Stomach (tissue), 4 donors: ENCODE results near the gene MTA3.

Source experiments
- EP300 ChIP-seq: sonication (generic); formaldehyde crosslinking; IDR thresholded peaks from one replicate; pipeline ENCODE4 v1.6.1; 2017; ENCODE audit warnings: antibody characterized with exemption
- POLR2A ChIP-seq, 4 donors: fragments of 450-650 bp; IDR thresholded peaks; one replicate each; pipeline ENCODE4 v1.6.1; 2016; ENCODE audit warnings: antibody characterized with exemption in 4 of 4, control low read depth in 2 of 4, mild to moderate bottlenecking in 1 of 4, moderate library complexity in 1 of 4
- POLR2AphosphoS5 ChIP-seq, 3 donors: sonication (generic); formaldehyde crosslinking; IDR thresholded peaks; one replicate each; pipeline ENCODE4 v1.6.1; 2016; ENCODE audit warnings: antibody characterized with exemption in 3 of 3
- TF ChIP-seq, protein P1 (sequence below), 7 experiments: fragments of 450-650 bp in 4 of 7; fragments of 200-600 bp in 3 of 7; sonication (generic) in 3 of 7; IDR thresholded peaks; one replicate each; pipeline ENCODE4 v1.5.1; 2016 to 2019; ENCODE audit warnings: antibody characterized with exemption in 7 of 7, control low read depth in 2 of 7, mild to moderate bottlenecking in 1 of 7

- TF ChIP-seq POLR2A (IDR thresholded peaks at IDR 0.05) = no peak
- TF ChIP-seq, protein P1, sequence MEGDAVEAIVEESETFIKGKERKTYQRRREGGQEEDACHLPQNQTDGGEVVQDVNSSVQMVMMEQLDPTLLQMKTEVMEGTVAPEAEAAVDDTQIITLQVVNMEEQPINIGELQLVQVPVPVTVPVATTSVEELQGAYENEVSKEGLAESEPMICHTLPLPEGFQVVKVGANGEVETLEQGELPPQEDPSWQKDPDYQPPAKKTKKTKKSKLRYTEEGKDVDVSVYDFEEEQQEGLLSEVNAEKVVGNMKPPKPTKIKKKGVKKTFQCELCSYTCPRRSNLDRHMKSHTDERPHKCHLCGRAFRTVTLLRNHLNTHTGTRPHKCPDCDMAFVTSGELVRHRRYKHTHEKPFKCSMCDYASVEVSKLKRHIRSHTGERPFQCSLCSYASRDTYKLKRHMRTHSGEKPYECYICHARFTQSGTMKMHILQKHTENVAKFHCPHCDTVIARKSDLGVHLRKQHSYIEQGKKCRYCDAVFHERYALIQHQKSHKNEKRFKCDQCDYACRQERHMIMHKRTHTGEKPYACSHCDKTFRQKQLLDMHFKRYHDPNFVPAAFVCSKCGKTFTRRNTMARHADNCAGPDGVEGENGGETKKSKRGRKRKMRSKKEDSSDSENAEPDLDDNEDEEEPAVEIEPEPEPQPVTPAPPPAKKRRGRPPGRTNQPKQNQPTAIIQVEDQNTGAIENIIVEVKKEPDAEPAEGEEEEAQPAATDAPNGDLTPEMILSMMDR (IDR thresholded peaks at IDR 0.05) = no peak
- TF ChIP-seq POLR2AphosphoS5 (IDR thresholded peaks at IDR 0.05) = no peak
- TF ChIP-seq EP300 = no peak
These were observed 209.7 kb downstream of the MTA3 start for GRCh38 chr2:42777883-42778805.
